Epidermal melanocyte (primary cell): ENCODE results near the gene GOLGA6B.
"Not testable (repeated sequence)": the region's sequence is repeated elsewhere in the genome, so short reads cannot be mapped to it uniquely, and the experiment has no call there.

Experiments
- DNase-seq: peaks from one replicate; pipeline ENCODE4 v3.0.0; 2011; ENCODE audit warnings: low spot score; ENCODE audit not compliant: insufficient read length

GOLGA6B gene

DNA sequence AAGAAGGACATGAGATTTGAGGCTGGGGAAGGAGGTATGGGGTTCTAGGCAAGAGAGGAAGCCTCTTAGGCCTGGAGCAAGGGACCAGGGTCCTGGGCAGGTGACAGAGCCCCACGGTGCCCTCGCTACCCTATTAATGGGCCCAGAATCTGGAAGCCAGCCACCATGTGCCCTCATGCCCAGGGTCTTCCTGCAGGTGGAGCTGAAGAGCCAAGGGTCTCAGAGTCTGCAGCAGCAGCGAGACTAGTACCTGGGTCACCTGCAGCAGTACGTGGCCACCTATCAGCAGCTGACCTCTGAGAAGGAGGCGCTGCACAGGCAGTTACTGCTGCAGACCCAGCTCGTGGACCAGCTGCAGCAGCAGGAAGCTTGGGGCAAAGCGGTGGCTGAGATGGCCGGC, 9.4 kb downstream of the GOLGA6B start:
- DNase-seq, result not testable (repeated sequence)

DNA sequence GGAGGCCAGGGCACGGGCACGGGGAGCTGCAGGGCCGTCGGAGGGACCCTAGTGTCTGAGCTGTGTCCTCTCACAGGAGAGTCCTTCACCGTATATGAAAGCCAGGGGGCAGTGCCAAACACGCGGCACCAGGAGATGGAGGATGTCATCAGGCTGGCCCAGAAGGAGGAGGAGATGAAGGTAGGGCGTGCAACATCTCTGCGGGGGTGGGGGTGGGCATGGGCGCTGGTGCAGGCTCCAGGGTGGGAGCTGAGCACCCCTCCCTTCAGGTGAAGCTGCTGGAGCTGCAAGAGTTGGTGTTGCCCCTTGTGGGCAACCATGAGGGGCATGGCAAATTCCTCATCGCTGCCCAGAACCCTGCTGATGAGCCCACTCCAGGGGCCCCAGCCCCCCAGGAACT, 11.2 kb downstream of the GOLGA6B start:
- DNase-seq, result not testable (repeated sequence)

DNA sequence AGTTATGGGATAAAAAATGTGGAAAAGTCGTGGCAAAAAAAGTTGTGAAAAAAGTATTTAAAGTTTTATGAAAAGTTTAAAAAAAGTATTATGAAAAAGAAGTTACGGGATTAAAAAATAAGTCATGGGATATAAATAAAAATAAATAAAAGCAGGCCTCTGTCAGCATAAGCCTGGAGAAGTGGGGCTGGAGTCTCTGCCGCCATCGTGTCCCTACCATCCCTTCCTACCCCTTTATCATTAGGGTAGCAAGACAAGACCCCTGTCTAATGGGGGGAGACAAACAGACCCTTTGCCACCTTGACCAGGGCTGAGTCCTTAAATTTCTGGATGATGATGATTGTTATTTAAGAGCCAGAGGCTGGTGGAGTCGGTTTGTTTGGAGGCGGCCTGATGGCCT, 15.3 kb downstream of the GOLGA6B start:
- DNase-seq, result not testable (repeated sequence)

DNA sequence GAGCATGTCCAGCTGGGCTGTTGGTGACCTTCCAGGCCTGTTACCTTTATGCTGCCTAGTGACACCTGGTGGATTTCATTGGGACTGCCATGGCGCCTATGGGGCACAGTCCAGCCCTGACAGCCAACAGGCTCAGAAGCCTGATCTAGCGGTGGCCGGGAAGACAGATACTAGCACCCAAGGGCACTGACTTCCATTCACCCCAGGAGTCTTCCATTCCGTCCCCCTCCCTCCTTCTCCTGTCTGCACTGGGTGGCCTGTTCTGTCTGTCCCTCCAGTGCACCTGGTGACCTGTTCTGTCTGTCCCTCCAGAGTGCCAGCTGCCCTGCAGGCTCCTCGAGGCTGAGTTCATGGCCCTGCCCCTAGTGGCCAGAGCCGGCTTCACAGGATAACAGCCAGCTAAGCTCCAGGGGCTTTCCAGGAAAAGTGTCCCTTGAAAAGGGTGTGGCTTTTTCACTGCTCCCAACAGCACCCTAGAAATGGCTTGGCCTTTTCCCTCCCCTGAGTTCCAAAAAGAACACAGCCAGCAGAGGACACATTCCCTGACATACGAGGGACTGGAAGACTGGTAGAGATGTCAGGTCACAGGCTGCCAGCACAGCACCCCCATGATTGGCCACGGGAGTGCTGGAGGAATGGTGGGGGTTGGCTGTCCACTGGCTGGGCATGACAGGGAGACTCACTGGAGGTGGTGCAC, 16.3 kb downstream of the GOLGA6B start:
- not testable (repeated sequence) for DNase-seq

DNA sequence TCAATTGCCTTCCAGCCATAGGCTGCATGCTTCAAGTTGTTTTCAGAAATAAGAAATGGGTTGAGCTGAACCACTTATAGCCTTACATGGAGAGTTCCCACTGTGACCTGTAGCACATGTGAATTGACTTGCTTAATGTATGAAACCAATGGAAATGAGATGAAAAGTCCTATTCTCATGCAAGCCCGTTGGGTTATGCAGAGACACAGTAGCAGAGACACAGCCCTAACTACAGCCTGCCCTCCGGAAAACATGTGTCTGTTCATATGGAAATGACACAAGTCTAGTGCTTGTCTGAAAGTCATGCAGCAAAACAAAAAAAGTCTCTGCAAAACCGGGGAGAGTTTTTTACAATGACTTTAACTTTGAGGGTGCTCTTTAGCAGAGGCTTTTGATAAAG, 17.0 kb downstream of the GOLGA6B start:
- no peak for DNase-seq

DNA sequence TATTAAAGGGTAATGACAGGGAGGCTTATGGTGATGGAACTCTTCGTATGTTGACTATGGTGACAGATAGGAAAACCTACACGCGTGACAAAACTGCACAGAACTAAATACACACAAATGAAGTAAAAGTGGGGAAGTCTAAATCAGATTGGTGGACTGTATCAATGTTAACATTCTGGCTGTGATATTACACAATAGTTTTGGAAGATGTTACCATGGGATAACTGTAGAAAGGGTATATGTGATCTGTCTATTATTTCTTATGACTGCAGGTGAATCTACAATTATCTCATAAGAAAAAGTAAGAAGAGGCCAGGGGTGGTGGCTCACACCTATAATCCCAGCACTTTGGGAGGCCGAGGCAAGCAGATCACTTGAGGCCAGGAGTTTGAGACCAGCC, 22.3 kb downstream of the GOLGA6B start:
- DNase-seq, result no peak

DNA sequence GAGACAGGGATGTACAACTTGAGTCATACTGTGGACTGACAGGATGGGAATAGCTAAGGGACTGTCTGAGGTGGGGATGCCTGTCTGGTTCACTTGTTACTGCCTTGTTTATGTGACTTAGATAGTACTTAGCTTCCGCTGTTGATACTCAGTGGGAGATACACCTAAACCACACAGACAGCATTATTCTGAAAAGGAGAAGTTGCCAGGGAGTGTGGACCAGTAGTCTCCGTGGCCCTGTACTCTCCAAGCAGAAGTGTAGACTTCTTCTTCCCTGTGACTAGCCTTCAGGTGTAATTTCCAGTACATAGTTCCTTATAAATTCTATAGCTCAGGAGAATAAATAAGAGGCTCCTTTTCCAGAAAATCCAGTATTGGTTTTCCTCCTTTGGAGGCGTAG, 26.4 kb downstream of the GOLGA6B start:
- no peak for DNase-seq

DNA sequence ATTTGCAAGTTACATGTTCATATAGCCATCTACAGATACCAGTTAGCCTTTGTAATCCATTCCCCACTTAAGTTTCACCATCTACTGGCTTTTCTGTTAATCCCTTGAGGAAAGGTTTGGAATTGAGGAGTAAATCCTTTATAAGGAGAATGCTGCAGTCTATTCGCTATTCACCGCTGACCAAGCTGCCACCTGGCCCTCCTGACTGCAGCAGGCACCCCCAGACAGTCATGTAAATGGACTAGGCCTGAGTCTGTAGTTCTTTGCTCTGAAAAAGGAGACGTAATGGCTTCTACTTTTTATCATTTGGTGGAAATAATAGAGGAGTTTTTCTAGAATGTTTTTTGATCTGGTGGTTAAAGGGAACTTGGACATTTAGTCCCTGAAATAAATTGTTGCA, 28.3 kb downstream of the GOLGA6B start:
- DNase-seq, result no peak

DNA sequence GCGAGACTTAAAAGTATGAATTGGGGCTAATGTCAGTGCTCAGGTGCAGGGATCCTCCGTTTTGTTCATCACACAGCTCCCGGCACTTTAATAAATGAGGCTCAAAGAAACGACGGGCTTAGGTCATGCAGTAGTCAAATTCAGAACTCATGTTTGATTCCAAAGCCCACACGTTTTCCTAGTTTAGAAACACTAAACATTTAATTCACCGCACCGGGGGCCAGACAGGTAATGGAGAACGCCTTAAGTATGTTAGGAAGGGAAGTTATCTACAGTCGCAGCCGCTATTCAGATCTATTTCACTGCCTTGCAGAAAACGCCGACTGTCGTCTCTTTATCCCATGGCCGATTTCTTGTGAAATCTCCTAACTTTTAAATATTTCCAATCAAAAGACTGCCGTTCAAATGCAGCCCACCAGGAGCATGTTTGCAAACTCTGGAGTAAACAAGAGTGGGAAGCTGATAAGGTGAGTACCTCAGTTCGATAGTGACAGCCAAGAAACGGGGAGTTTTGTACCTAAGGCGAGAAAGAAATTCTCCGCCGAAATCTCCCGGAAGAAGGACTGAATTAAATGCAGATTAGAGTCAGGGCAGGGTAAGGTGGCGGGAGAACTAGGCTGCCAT, 30.9 kb downstream of the GOLGA6B start:
- DNase-seq, result no peak

DNA sequence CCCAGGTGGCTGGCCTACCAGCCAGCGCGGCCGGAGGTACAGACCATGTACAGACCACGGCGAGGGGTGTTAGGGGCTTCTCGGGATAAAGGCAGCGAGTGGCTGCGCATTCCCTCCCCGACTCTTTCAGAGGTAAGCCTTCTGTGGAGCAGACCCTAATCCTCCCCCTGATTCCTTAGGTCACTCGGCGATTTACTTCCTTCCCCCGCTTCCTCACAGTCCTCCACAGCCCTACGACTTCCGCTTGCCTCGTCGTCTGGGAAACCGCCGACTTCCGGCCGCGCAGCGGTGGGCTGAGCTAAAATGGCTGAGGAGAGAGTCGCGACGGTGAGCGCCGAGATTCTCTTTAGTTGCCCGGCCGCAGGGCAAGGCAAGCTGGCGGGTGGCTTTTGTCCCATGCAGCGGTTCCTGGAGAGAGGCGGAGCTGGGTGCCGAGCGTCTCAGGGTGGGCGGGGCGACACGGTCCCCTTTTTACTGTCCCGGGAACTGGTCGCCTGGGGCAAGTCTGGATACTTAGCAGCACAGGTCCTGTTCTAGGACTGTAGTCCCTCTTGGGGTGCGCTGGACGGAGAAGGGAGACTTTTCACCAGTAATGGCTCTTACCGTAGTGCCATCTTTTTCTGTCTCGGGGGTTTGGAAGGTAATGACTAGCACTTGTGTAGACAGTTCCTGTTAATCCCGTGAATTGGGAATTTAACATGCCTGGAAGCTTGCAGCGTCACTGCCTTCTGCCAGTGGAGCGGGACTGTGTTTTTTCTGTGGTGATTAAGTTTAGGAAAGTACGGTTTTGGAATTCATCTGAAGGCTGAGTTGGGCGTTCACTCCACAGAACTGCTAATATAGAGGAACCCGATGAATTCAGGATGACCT, 31.7 kb downstream of the GOLGA6B start, which contains the start of the genes BBS4 and HIGD2B:
BBS4 (plus strand) TSS at position 283 of the 870 bp plus-strand sequence; CDS start at position 304, 21 bp downstream.
HIGD2B (minus strand) TSS at position 258 of the 870 bp plus-strand sequence. CDS start 9,808 bp downstream, outside the sequence.
- DNase-seq, result peak; percentile 61

DNA sequence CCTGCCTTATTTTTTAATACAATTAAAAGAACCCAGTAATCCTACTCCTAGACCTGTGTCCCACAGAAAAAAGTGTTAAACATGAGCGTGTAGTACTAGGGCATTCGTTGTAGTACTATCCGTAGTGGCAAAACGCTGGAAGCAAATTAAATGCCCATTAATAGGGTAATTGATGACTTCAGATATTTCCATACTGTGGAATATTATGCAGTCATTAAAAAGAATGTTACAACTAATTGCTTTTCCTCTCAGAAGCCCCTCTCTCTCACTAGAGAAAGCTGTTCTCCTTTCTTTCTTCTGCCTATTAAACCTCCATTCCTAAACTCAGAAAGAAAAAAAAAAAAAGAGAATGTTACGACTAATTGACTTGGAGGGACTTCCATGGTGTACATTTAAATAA, 34.2 kb downstream of the GOLGA6B start:
- no peak for DNase-seq

DNA sequence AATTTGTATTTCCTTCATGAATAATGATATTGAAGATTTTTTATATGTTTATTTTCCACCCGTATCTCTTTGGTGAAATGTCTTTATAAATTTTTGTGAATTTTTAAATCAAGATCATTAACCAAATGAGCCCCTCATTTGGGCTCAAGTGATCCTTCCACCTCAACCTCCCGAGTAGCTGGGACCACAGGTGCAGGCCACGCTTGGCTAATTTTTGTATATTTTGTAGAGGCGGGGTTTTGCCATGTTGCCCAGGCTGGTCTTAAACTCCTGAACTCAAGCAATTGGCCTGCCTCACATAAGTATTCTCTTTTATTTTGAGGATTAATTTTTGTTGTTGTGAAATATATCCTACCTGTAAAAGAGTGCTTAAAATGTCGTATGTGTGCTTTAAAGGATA, 36.4 kb downstream of the GOLGA6B start:
- DNase-seq, result no peak

DNA sequence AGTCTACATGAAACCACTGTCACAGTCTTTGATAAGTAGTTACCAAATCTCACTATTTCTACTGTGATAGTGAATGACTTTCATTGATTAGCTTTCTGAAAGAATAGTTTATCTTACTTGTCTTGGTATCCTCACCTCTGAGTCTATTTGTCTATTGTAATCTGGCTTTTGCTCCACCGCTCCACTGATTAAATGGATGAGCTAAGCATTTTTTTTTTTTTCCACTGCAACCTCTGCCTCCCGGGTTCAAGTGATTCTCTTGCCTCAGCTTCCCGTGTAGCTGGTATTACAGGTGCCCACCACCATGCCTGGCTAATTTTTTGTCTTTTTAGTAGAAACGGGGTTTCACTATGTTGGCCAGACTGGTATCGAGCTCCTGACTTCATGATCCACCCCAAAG, 44.4 kb downstream of the GOLGA6B start:
- no peak for DNase-seq

DNA sequence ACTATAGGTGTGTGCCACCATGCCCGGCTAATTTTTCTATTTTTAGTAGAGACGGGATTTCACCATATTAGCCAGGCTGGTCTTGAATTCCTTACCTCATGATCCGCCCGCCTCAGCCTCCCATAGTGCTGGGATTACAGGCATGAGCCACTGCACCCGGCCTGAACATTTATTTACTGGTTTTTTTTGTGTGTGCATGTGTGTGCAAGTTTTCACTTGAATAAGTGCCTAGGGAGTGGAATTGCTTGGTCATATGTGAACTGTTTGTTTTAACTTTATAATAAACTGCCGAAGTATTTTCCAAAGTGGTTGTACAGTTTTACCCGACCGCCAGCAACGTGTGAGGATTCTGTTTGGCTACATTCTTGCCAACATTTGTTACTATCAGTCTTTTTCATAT, 45.6 kb downstream of the GOLGA6B start:
- no peak for DNase-seq

DNA sequence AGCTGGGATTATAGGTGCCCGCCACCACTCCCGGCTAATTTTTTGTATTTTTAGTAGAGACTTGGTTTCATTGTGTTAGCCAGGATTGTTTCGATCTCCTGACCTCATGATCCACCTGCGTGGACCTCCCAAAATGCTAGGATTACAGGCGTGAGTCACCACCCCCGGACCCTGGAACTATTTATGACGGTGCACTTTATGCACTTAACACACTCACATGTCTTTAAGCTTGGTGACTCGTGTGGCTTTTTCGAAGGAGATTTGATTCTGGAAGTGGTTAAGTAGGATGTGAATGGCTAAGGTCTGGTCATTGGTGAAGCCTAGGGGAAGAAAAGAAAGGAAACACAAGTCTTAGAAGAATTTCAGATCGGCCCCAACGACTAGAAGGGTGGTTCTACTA, 51.8 kb downstream of the GOLGA6B start:
- no peak for DNase-seq

DNA sequence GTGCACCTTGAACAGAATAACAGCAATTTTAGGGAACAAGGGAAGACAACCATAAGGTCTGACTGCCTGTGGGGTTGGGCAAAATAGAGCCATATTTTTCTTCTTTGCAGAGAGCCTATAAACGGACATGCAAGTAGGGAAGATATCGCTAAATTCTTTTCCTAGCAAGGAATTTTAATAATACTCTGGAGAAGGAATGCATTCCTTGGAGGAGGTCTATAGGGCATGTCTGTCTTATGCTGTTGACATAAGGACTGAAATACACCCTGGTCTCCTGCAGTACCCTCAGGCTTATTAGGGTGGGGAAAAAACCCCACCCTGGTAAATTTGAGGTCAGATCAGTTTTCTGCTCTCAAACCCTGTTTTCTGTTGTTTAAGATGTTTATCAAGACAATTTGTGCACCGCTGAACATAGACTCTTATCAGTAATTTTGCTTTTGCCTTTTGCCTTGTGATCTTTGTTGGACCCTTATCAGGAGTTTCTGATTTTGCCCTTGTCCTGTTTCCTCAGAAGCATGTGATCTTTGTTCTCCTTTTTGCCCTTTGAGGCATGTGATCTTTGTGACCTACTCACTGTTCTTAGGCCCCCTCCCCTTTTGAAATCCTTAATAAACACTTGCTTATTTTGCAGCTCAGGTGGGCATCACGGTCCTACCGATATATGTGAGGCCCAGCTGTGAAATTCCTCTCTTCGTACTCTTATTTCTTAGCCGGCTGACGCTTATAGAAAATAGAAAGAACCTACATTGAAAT, 54.2 kb downstream of the GOLGA6B start:
- DNase-seq, result not testable (repeated sequence)
